HFFc6 (cell line): ENCODE data around the gene DNASE2. TPM values are rescaled to one million over a fixed set of nuclear protein-coding genes. Genes with fewer than 3 reads are reported as not detected.
A peak's percentile ranks its signal among the peaks of the same experiment; 100 is the strongest.
"Not testable (repeated sequence)": the region's sequence is repeated elsewhere in the genome, so short reads cannot be mapped to it uniquely, and the experiment has no call there.

Experiments used
- DNase-seq: peaks from one replicate; pipeline ENCODE4 v3.0.0-alpha.2; 2018
- H3K27ac Mint-ChIP-seq: 2 replicates; pipeline ENCODE4 v1.8.0; 2020; ENCODE audit warnings: mild to moderate bottlenecking, mixed read lengths
- H3K27me3 Mint-ChIP-seq: 2 replicates; pipeline ENCODE4 v1.8.0; 2021; ENCODE audit warnings: mild to moderate bottlenecking, moderate library complexity, mixed read lengths; ENCODE audit not compliant: insufficient read depth
- H3K36me3 Mint-ChIP-seq: 2 replicates; pipeline ENCODE4 v1.8.0; 2021; ENCODE audit warnings: low read depth, mixed read lengths
- H3K4me1 Mint-ChIP-seq: 2 replicates; pipeline ENCODE4 v1.8.0; 2020; ENCODE audit warnings: low read depth, mixed read lengths
- H3K4me3 Mint-ChIP-seq: 2 replicates; pipeline ENCODE4 v1.8.0; 2020; ENCODE audit warnings: mild to moderate bottlenecking, moderate library complexity, mixed read lengths
- H3K9me3 Mint-ChIP-seq: 2 replicates; pipeline ENCODE4 v1.8.0; 2020; ENCODE audit warnings: mild to moderate bottlenecking, mixed read lengths
- total RNA-seq, 6 experiments: library from RNA; stranded (reverse); fragmentation: NEBNext Ultra II Directional; extraction: Animal tissue kit (Norgen Biotek cat#: 25700); gene quantifications; 2 replicates in 1 of 6; 3 replicates in 5 of 6; pipeline ENCODE4 v1.2.3, GENCODE V29; 2021
- TF ChIP-seq, protein P1 (sequence below): fragments of 200-600 bp; sonication (generic); IDR thresholded peaks from 2 replicates; pipeline ENCODE4 v1.5.0; 2021; ENCODE audit warnings: antibody characterized with exemption, mild to moderate bottlenecking

DNASE2 gene
- total RNA-seq, 6 experiments from 2014 or later: 26.0 to 33.5 (median 28.4) TPM

DNA sequence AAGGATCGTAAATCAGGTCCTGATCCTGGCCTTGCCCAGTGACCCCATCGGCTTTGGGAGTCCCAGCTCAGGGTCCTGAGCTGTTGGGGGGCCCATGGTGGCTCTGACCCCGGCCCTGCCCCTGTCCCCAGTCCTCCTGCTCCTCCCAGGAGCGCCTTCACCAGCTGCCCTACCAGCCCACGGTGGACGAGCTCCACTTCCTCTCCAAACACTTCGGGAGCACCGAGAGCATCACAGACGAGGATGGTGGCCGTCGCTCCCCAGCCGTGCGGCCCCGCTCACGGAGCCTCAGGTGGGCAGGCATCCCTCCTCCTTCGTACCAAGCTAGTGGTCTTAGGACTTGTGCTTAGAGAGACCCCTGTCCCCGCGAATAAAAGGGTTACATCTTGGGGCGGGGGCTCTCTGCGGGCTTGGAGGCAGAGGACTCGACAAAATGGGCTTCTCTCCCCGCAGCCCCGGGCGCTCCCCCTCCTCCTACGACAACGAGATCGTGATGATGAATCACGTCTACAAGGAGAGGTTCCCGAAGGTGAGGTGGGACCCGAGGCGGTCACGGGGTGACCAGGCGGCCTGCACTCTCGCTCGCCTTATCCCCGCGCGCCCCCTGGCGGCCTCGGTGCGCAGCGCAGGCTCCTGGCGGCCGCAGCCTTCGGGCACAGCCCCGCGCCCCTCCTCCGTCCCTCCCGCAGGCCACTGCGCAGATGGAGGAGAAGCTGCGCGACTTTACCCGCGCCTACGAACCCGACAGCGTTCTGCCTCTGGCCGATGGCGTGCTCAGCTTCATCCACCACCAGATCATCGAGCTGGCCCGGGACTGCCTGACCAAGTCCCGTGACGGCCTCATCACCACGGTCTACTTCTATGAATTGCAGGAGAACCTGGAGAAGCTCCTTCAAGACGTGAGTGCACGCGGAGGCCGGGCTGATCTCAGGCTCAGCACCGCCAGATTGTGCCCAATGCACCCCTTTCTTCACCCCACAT is 33.8 kb downstream of the DNASE2 start:
- H3K4me1 Mint-ChIP-seq: no peaks in the 10 kb centered on the region; the same call in 1 of the 2 replicates
- TF ChIP-seq, protein P1, sequence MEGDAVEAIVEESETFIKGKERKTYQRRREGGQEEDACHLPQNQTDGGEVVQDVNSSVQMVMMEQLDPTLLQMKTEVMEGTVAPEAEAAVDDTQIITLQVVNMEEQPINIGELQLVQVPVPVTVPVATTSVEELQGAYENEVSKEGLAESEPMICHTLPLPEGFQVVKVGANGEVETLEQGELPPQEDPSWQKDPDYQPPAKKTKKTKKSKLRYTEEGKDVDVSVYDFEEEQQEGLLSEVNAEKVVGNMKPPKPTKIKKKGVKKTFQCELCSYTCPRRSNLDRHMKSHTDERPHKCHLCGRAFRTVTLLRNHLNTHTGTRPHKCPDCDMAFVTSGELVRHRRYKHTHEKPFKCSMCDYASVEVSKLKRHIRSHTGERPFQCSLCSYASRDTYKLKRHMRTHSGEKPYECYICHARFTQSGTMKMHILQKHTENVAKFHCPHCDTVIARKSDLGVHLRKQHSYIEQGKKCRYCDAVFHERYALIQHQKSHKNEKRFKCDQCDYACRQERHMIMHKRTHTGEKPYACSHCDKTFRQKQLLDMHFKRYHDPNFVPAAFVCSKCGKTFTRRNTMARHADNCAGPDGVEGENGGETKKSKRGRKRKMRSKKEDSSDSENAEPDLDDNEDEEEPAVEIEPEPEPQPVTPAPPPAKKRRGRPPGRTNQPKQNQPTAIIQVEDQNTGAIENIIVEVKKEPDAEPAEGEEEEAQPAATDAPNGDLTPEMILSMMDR: peak; percentile 100
- H3K36me3 Mint-ChIP-seq: no peaks in the 10 kb centered on the region
- H3K4me3 Mint-ChIP-seq: peak overlapping the region; percentile 78
- no peaks in the 10 kb centered on the region for H3K9me3 Mint-ChIP-seq
- H3K27me3 Mint-ChIP-seq: peaks cover 22% of the 10 kb centered on the region
- H3K27ac Mint-ChIP-seq: no peak overlapping the region
- DNase-seq: peak; percentile 77

DNA sequence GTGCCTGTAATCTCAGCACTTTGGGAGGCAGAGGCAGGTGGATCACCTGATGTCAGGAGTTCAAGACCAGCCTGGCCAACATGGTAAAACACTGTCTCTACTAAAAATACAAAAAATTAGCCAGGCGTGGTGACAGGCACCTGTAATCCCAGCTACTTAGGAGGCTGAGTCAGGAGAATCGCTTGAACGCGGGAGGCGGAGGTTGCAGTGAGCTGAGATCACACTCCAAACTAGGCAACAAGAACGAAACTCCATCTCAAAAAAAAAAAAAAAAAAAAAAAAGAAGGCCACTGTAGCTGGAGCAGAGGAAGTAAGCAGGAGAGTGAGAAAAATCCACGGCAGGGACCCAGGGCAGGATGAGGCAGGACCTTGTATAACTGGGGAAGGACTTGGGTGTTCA is 34.6 kb downstream of the DNASE2 start:
- H3K9me3 Mint-ChIP-seq, H3K36me3 Mint-ChIP-seq, H3K4me3 Mint-ChIP-seq, H3K4me1 Mint-ChIP-seq, DNase-seq, H3K27ac Mint-ChIP-seq: not testable (repeated sequence)
- H3K27me3 Mint-ChIP-seq: peaks cover 24% of the 10 kb centered on the region

DNA sequence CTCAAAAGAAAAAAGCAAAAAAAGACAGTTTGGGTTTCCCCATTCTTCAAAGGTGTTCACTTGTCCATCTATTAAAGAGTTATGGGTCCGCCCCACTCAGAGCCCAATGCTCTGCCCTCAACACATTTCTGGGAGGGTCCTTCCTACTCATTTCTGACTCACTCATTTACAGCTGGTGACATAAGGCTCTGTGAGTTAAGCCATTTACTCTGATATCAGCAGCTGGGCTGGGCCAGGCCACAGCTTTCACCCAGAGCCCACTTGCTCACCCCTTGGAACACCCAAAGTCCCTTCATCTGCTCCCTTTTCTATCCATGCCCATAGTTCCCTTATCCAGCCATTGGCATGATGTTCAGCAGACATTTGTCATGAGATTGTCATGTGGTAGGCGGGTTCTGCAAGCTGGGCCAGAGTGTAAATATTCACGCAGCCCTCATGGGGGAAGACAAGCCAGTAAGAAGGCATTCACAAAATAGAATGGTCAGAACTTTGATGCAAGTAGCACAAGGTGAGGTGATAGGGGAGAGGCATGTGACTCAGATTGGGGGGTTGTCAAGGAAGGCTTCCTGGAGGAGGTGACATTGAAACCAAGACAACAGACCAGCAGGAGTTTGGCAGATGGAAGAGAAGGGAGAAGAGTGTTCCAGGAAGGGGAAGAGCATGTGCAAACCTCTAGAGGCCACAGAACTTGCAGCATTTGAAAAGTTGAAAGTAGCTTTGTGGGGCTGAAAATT is 37.1 kb downstream of the DNASE2 start:
- no peaks in the 10 kb centered on the region; the same call in 1 of the 2 replicates for H3K4me1 Mint-ChIP-seq
- H3K27me3 Mint-ChIP-seq: peaks cover 26% of the 10 kb centered on the region
- H3K4me3 Mint-ChIP-seq: no peak overlapping the region
- TF ChIP-seq, protein P1: no peak
- H3K36me3 Mint-ChIP-seq: no peaks in the 10 kb centered on the region
- no peaks in the 10 kb centered on the region for H3K9me3 Mint-ChIP-seq
- no peak overlapping the region for H3K27ac Mint-ChIP-seq
- no peak for DNase-seq

DNA sequence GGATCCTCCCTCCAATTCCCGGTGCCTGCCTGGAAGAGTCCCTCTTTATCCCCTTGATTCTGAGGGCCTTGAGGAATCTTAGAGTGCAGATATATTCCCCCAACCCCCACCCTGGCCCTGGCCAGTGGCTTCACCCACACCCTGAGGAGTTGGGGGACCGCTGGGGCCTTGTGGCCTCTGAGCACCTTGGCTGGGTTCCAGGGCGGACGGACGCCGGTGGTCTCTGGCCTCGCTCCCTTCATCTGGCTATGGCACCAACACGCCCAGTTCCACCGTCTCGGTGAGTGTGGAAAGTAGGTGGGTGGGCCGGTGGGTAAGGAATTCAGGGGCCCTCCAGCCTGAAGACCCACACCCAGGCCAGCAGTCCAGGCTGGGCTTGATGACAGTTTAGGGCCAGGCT is 37.9 kb downstream of the DNASE2 start:
- no peak overlapping the region for H3K27ac Mint-ChIP-seq
- no peaks in the 10 kb centered on the region for H3K36me3 Mint-ChIP-seq
- no peaks in the 10 kb centered on the region; the same call in 1 of the 2 replicates for H3K4me1 Mint-ChIP-seq
- no peak overlapping the region for H3K4me3 Mint-ChIP-seq
- TF ChIP-seq, protein P1: no peak
- DNase-seq: no peak
- H3K27me3 Mint-ChIP-seq: peaks cover 31% of the 10 kb centered on the region
- H3K9me3 Mint-ChIP-seq: no peaks in the 10 kb centered on the region

DNA sequence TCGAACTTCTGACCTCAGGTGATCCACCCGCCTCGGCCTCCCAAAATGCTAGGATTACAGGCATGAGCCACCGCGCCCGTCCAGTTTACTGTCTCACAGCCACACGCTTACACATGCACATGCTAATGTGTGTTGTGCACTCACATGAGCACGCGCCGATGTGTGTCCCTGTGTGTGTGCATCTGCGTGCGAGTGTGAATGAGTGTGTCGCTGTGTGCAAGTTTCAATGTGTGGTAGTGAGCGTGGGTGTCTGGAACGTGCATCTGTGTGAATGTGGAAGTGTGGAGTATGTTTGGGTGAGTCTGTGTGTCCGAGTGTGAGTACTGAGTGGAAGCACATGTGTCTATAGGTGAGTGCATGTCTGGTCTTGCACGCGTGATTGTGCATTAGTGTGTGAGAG is 38.7 kb downstream of the DNASE2 start:
- Mint-ChIP-seq H3K4me1 (no peaks in the 10 kb centered on the region; the same call in 1 of the 2 replicates), H3K27ac (no peak overlapping the region), H3K4me3 (no peak overlapping the region), H3K9me3 (no peaks in the 10 kb centered on the region), H3K36me3 (no peaks in the 10 kb centered on the region), H3K27me3 (peaks cover 34% of the 10 kb centered on the region)
- TF ChIP-seq, protein P1: no peak
- DNase-seq: no peak
